Measurements from ENCODE around the gene COL4A1. TPM values are rescaled to one million over a fixed set of nuclear protein-coding genes. Genes with fewer than 3 reads are reported as not detected.

COL4A1 gene
- total RNA-seq, 1 experiment from 2014 or later = 4.8 TPM

DNA sequence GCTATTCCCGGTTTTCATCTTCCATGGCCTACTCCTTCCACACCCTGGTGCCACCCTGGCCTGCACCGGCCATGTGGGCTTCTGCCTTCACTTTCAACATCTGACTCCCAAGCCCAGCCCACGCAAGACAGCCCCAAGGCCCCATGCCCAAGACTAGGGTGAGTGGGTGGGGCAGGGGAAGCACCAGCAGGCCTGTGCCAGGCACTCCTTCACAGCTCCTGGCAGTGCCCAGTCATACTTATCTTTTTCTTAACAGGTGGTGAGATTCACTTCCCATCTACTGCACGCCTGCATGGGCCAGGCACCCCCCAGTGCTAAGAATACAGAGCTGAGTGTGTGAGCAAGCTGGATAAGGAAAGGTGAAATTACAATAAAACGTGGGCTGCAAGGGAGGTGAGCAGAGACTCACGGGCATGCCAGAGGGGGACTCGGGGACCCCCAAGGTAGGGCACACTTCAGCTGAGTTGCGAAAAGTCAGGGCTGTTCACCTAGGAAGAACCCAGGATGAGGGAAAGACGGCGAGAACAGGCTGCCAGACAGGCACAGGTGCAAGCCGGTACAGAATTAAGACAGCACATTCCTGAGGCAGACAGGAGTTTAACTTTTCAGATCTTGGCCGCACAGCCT lies 55.7 kb downstream of the COL4A1 start:
- Mint-ChIP-seq H3K27me3 (ENCODE audit: insufficient read depth, unreplicated experiment) (no peaks in the 10 kb centered on the region), H3K36me3 (ENCODE audit: insufficient read depth, unreplicated experiment) (peaks cover 6% of the 10 kb centered on the region), H3K4me1 (ENCODE audit: low read depth, unreplicated experiment) (peaks cover 10% of the 10 kb centered on the region), H3K9me3 (ENCODE audit: unreplicated experiment) (no peaks in the 10 kb centered on the region), H3K4me3 (ENCODE audit: unreplicated experiment) (no peak overlapping the region), H3K27ac (ENCODE audit: unreplicated experiment) (no peak overlapping the region)
- no peaks in the 10 kb centered on the region for H3K27me3 ChIP-seq (replicated peaks; ENCODE audit: control insufficient read depth, insufficient read depth, low read length)
- no TSS peak for BruUV-seq (replicated peaks)
- no peak overlapping the region for H3K4me3 ChIP-seq (ENCODE audit: low read depth, low read length)
- POLR2A ChIA-PET = no interaction called here
- no peak for DNase-seq
- intact Hi-C loops (cut with micrococcal nuclease; ENCODE audit: unreplicated experiment) = no loop called here
- H3K36me3 ChIP-seq (ENCODE audit: control insufficient read depth, insufficient read depth, low read length) = no peaks in the 10 kb centered on the region
- TF ChIP-seq, protein P1, sequence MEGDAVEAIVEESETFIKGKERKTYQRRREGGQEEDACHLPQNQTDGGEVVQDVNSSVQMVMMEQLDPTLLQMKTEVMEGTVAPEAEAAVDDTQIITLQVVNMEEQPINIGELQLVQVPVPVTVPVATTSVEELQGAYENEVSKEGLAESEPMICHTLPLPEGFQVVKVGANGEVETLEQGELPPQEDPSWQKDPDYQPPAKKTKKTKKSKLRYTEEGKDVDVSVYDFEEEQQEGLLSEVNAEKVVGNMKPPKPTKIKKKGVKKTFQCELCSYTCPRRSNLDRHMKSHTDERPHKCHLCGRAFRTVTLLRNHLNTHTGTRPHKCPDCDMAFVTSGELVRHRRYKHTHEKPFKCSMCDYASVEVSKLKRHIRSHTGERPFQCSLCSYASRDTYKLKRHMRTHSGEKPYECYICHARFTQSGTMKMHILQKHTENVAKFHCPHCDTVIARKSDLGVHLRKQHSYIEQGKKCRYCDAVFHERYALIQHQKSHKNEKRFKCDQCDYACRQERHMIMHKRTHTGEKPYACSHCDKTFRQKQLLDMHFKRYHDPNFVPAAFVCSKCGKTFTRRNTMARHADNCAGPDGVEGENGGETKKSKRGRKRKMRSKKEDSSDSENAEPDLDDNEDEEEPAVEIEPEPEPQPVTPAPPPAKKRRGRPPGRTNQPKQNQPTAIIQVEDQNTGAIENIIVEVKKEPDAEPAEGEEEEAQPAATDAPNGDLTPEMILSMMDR (IDR thresholded peaks at IDR 0.05; ENCODE audit: insufficient read depth in 1 of 2, low read depth in 1 of 2, low read length in 1 of 2, severe bottlenecking in 1 of 2, unreplicated experiment in 1 of 2) = no peak
- CTCF ChIA-PET = no interaction called here
- peaks cover 10% of the 10 kb centered on the region for H3K4me1 ChIP-seq
- no peaks in the 10 kb centered on the region for H3K9me3 ChIP-seq

DNA sequence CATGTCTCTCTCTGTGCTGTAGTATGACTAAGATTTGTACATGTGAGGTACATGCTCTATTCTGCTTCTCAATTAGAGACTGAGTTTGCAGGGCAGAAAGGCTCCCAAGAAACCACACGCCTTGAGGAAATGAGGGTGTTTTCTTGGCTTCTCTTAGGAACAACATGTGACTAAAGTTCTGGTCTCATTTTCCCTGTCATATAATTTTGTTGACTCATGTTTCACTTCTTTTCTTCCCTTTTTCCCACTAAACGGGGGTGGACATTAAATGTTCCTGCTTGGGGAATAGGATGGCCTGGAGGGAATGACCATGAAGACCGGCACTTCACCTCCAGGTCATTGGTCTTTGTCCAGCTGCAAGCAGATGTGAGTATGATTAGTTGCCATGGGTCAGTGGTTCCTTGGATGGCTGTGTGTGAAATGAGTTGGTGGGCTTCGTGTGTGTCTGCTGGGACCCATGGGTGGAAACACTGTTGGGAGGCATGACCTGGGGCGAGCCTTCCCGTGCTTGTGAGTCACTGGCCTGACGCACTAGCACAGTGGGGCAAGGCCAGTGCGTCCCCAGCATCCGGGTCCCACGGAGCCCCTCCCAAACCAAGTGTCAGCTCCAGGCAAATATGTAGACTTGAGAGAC lies 56.6 kb downstream of the COL4A1 start:
- Histone ChIP-seq H3K9me3 (no peaks in the 10 kb centered on the region), H3K4me1 (peaks cover 10% of the 10 kb centered on the region), H3K4me3 (ENCODE audit: low read depth, low read length) (no peak overlapping the region), H3K27me3 (replicated peaks; ENCODE audit: control insufficient read depth, insufficient read depth, low read length) (no peaks in the 10 kb centered on the region), H3K36me3 (ENCODE audit: control insufficient read depth, insufficient read depth, low read length) (no peaks in the 10 kb centered on the region)
- Mint-ChIP-seq H3K4me1 (ENCODE audit: low read depth, unreplicated experiment) (peaks cover 10% of the 10 kb centered on the region), H3K4me3 (ENCODE audit: unreplicated experiment) (no peak overlapping the region), H3K27ac (ENCODE audit: unreplicated experiment) (no peak overlapping the region), H3K27me3 (ENCODE audit: insufficient read depth, unreplicated experiment) (no peaks in the 10 kb centered on the region), H3K9me3 (ENCODE audit: unreplicated experiment) (no peaks in the 10 kb centered on the region), H3K36me3 (ENCODE audit: insufficient read depth, unreplicated experiment) (peaks cover 5% of the 10 kb centered on the region)
- DNase-seq = no peak
- CTCF ChIA-PET = no interaction called here
- BruUV-seq (replicated peaks) = no TSS peak
- TF ChIP-seq, protein P1 (IDR thresholded peaks at IDR 0.05; ENCODE audit: insufficient read depth in 1 of 2, low read depth in 1 of 2, low read length in 1 of 2, severe bottlenecking in 1 of 2, unreplicated experiment in 1 of 2) = no peak
- intact Hi-C loops (cut with micrococcal nuclease; ENCODE audit: unreplicated experiment) = loop anchor here (1.0 kb wide), 1 partner anchor 44 kb away; no protein-coding TSS in a partner anchor
- POLR2A ChIA-PET = no interaction called here

DNA sequence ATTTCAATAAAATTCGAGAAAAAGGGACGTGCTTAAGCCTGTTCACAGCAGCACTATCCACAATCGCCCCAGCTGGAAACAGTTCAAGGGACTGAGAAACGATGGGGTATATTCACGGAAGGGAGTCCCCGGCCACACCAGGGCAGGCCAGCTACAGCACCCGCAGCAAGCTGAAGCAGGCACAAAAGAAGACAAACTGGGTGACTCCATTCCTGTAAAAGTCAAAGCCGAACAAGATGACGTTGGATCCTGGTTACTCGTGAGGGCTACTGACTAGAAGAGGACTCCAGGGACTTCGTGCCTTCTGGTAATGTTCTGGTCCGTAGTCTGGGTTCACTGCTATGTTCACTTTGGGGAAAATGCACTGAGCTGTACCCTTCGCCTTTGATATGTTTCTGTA lies 57.6 kb downstream of the COL4A1 start:
- TF ChIP-seq, protein P1 (IDR thresholded peaks at IDR 0.05; ENCODE audit: insufficient read depth in 1 of 2, low read depth in 1 of 2, low read length in 1 of 2, severe bottlenecking in 1 of 2, unreplicated experiment in 1 of 2) = no peak
- Histone ChIP-seq H3K36me3 (ENCODE audit: control insufficient read depth, insufficient read depth, low read length) (no peaks in the 10 kb centered on the region), H3K27me3 (replicated peaks; ENCODE audit: control insufficient read depth, insufficient read depth, low read length) (no peaks in the 10 kb centered on the region), H3K4me1 (peaks cover 10% of the 10 kb centered on the region), H3K4me3 (ENCODE audit: low read depth, low read length) (no peak overlapping the region), H3K9me3 (no peaks in the 10 kb centered on the region)
- H3K4me3 Mint-ChIP-seq (ENCODE audit: unreplicated experiment) = no peak overlapping the region
- POLR2A ChIA-PET = interaction anchor here (0.6 kb wide), 1 partner anchor 313 kb away, joined by 3 read pairs; no protein-coding TSS in a partner anchor
- CTCF ChIA-PET = no interaction called here
- no TSS peak for BruUV-seq (replicated peaks)
- peaks cover 10% of the 10 kb centered on the region for H3K4me1 Mint-ChIP-seq (ENCODE audit: low read depth, unreplicated experiment)
- no peak for DNase-seq
- H3K27ac Mint-ChIP-seq (ENCODE audit: unreplicated experiment) = no peak overlapping the region
- H3K36me3 Mint-ChIP-seq (ENCODE audit: insufficient read depth, unreplicated experiment) = no peaks in the 10 kb centered on the region
- H3K9me3 Mint-ChIP-seq (ENCODE audit: unreplicated experiment) = no peaks in the 10 kb centered on the region
- intact Hi-C loops (cut with micrococcal nuclease; ENCODE audit: unreplicated experiment) = no loop called here
- H3K27me3 Mint-ChIP-seq (ENCODE audit: insufficient read depth, unreplicated experiment) = no peaks in the 10 kb centered on the region
